Epithelial cell of prostate (primary cell): Measurements from ENCODE around the gene MYCBP.
A peak's percentile ranks its signal among the peaks of the same experiment; 100 is the strongest.
"Not testable (repeated sequence)": the region's sequence is repeated elsewhere in the genome, so short reads cannot be mapped to it uniquely, and the experiment has no call there.

Source experiments
- DNase-seq: peaks from one replicate; pipeline ENCODE4 v3.0.0-alpha.2; 2011; ENCODE audit warnings: low read depth, low spot score
- H3K27ac ChIP-seq: fragments of 450-650 bp; 2 replicates; pipeline ENCODE4 v1.5.1; 2017; ENCODE audit warnings: mild to moderate bottlenecking

The MYCBP gene

GRCh38 chr1:38872401-38873026 lies 634 bp downstream of the MYCBP start:
- peak overlapping the region; percentile 53 for H3K27ac ChIP-seq
- DNase-seq: no peak

- no peak for DNase-seq
- no peak overlapping the region for H3K27ac ChIP-seq
Observed at GRCh38 chr1:38870996-38871395, 2.2 kb downstream of the MYCBP start.

GRCh38 chr1:38867208-38867607 lies 5.9 kb downstream of the MYCBP start:
- DNase-seq: no peak
- H3K27ac ChIP-seq: no peak overlapping the region

GRCh38 chr1:38865112-38865715 lies 7.9 kb downstream of the MYCBP start:
- H3K27ac ChIP-seq: peak overlapping the region; percentile 8
- DNase-seq: no peak

- DNase-seq: no peak
- H3K27ac ChIP-seq: peak overlapping the region; percentile 91
Observed at GRCh38 chr1:38860454-38860795, 12.7 kb downstream of the MYCBP start.

GRCh38 chr1:38859561-38860453 lies 13.3 kb downstream of the MYCBP start, which contains the start of gene RRAGC:
Gene RRAGC, minus strand, starts transcription at chr1:38859772. Its CDS starts 126 bp downstream, at chr1:38859646.
- peak; percentile 85 for DNase-seq
- H3K27ac ChIP-seq: peak within 1 kb of the TSS; percentile 91

GRCh38 chr1:38858833-38859560 lies 14.2 kb downstream of the MYCBP start:
- DNase-seq: peak; percentile 78
- H3K27ac ChIP-seq: peak overlapping the region; percentile 91

- DNase-seq: no peak
- no peak overlapping the region for H3K27ac ChIP-seq
Observed at GRCh38 chr1:38852780-38853179, 20.4 kb downstream of the MYCBP start.

GRCh38 chr1:38848071-38848470 lies 25.1 kb downstream of the MYCBP start:
- no peak overlapping the region for H3K27ac ChIP-seq
- no peak for DNase-seq

- no peak overlapping the region for H3K27ac ChIP-seq
- no peak for DNase-seq
Observed at GRCh38 chr1:38846210-38846609, 26.9 kb downstream of the MYCBP start.

GRCh38 chr1:38845088-38845487 lies 28.1 kb downstream of the MYCBP start:
- DNase-seq: not testable (repeated sequence)

GRCh38 chr1:38840281-38840680 lies 32.9 kb downstream of the MYCBP start:
- DNase-seq: no peak
- H3K27ac ChIP-seq: no peak overlapping the region

More at GRCh38 chr1:38845088-38845487, 28.1 kb downstream of the MYCBP start:
- H3K27ac ChIP-seq: not testable (repeated sequence)

- no peak overlapping the region for H3K27ac ChIP-seq
- DNase-seq: no peak
Observed at GRCh38 chr1:38839363-38839762, 33.8 kb downstream of the MYCBP start.

GRCh38 chr1:38836316-38836715 lies 36.8 kb downstream of the MYCBP start:
- DNase-seq, H3K27ac ChIP-seq: not testable (repeated sequence)

- peak; percentile 46 for DNase-seq
- no peak overlapping the region for H3K27ac ChIP-seq
Observed at GRCh38 chr1:38834937-38835827, 38.0 kb downstream of the MYCBP start.

GRCh38 chr1:38834221-38834782 lies 38.8 kb downstream of the MYCBP start:
- H3K27ac ChIP-seq: no peak overlapping the region
- DNase-seq: no peak

GRCh38 chr1:38833146-38833545 lies 40.0 kb downstream of the MYCBP start:
- H3K27ac ChIP-seq: no peak overlapping the region
- no peak for DNase-seq

GRCh38 chr1:38832370-38832734 lies 40.8 kb downstream of the MYCBP start:
- no peak overlapping the region for H3K27ac ChIP-seq
- DNase-seq: no peak

GRCh38 chr1:38831731-38832369 lies 41.3 kb downstream of the MYCBP start:
- DNase-seq: no peak
- H3K27ac ChIP-seq: no peak overlapping the region
